Measurements from ENCODE around the gene SQSTM1. TPM values are rescaled to one million over a fixed set of nuclear protein-coding genes. Genes with fewer than 3 reads are reported as not detected.
A peak's percentile ranks its signal among the peaks of the same experiment; 100 is the strongest.

Gene SQSTM1
- total and polyA plus RNA-seq, 2 of the 8 experiments (the other 6 are each of a cell fraction or from before 2014, with no cell fraction given), result 78.6 to 110 TPM

GRCh38 chr5:179866241-179867078 is 45.8 kb downstream of the SQSTM1 start:
- Histone ChIP-seq H2BK20ac (ENCODE audit: low read length) (peak overlapping the region; percentile 32; the same call in 1 of the 2 replicates), H3K9ac (replicated peaks in 1 of 4; ENCODE audit: extremely low read depth in 1 of 4, low read depth in 3 of 4, low read length in 3 of 4) (no peak overlapping the region), H3K56ac (replicated peaks; ENCODE audit: insufficient read length, low read depth, low read length) (no peak overlapping the region), H3K4me2 (ENCODE audit: insufficient read depth in 1 of 2, low read depth in 2 of 2, low read length in 2 of 2) (no peak overlapping the region), H3K23ac (ENCODE audit: insufficient read length) (no peak overlapping the region), H3K18ac (ENCODE audit: extremely low read depth, low read length) (no peak overlapping the region), H3K4me1 (replicated peaks in 1 of 4; ENCODE audit: control insufficient read depth in 3 of 4, insufficient read depth in 4 of 4, low read length in 3 of 4) (no peaks in the 10 kb centered on the region; a peak in 1 of 7 replicates), H3K79me2 (ENCODE audit: control insufficient read depth in 1 of 2, insufficient read depth in 2 of 2, low read length in 2 of 2) (no peaks in the 10 kb centered on the region), H3K27me3 (replicated peaks in 1 of 4; ENCODE audit: control insufficient read depth in 3 of 4, extremely low read depth in 1 of 4, insufficient read depth in 3 of 4, low read length in 3 of 4) (no peaks in the 10 kb centered on the region), H3K27ac (ENCODE audit: low read depth, low read length) (no peak overlapping the region), H4K20me1 (replicated peaks in 1 of 2; ENCODE audit: control insufficient read depth in 1 of 2, insufficient read depth in 2 of 2, low read length in 2 of 2) (peaks cover 0 to 5% of the 10 kb centered on the region in 2 experiments), H3K9me3 (ENCODE audit: insufficient read depth in 2 of 2, low read depth in 1 of 2, low read length in 1 of 2) (peaks cover 4 to 8% of the 10 kb centered on the region in 2 experiments; a peak in 1 of 4 replicates), H3K4me3 (ENCODE audit: extremely low read depth in 1 of 4, insufficient read depth in 2 of 4, low read depth in 3 of 4, low read length in 4 of 4) (no peak overlapping the region), H2BK120ac (replicated peaks; ENCODE audit: low read depth, low read length) (no peak overlapping the region), H2AFZ (ENCODE audit: low read length) (no peak overlapping the region), H4K8ac (ENCODE audit: extremely low read depth, insufficient read depth, low read length) (no peak overlapping the region), H3K79me1 (ENCODE audit: low read depth, low read length) (no peaks in the 10 kb centered on the region), H2AK5ac (ENCODE audit: low read depth, low read length) (no peak overlapping the region), H2BK12ac (ENCODE audit: low read depth, low read length) (no peak overlapping the region), H3K4ac (replicated peaks; ENCODE audit: insufficient read length, low read depth, low read length) (no peak overlapping the region), H4K91ac (replicated peaks; ENCODE audit: insufficient read length, low read length) (no peak overlapping the region), H3K36me3 (ENCODE audit: control insufficient read depth in 2 of 4, insufficient read depth in 4 of 4, low read length in 3 of 4) (peaks cover 0 to 30% (median 13%) of the 10 kb centered on the region in 4 experiments; a peak in 6 of 8 replicates), H4K5ac (ENCODE audit: insufficient read length, low read depth, low read length) (no peak overlapping the region), H3K14ac (ENCODE audit: insufficient read length) (no peak overlapping the region), H2BK5ac (ENCODE audit: low read depth, low read length) (no peak overlapping the region), H2BK15ac (ENCODE audit: low read length) (no peak overlapping the region), H3K23me2 (ENCODE audit: low read depth, low read length) (no peaks in the 10 kb centered on the region)
- CTCF ChIA-PET (ENCODE audit: partially characterized antibody), result interaction anchor here (1.0 to 8.0 kb wide), 5 partner anchors 14 to 448 kb away, joined by 3 to 67 read pairs (median 3); no protein-coding TSS in a partner anchor
- WGBS, 2 experiments (ENCODE audit: extremely low coverage in 1 of 2, insufficient coverage in 1 of 2, insufficient read length in 1 of 2, insufficient replicate concordance in 2 of 2, low coverage in 1 of 2, low lambda C conversion rate in 2 of 2, missing lambda C conversion rate in 1 of 2), result 91% methylated on average over 21 of the region's 21 CpGs; no CpG with 5 or more reads in 1 of the 2 experiments
- POLR2A ChIA-PET (ENCODE audit: partially characterized antibody), result interaction anchor here (0.7 kb wide), 1 partner anchor 86 kb away, joined by 3 read pairs; no protein-coding TSS in a partner anchor
- no peak for DNase-seq (ENCODE audit: low read depth in 1 of 2, low spot score in 2 of 2)
- FAIRE-seq, result no peak
- TF ChIP-seq CTCF (IDR thresholded peaks at IDR 0.05; ENCODE audit: control extremely low read depth in 1 of 3, insufficient read depth in 1 of 3, low read depth in 1 of 3, low read length in 3 of 3) (peak in 1 of 3 experiments; percentile 11; a peak in 1 of 4 replicates), TCF12 (IDR thresholded peaks at IDR 0.05; ENCODE audit: low read depth, low read length) (no peak)

Data from H1 (cell line).